ENCODE measurements around the gene UCHL3.
A peak's percentile ranks its signal among the peaks of the same experiment; 100 is the strongest.

The UCHL3 gene

DNA sequence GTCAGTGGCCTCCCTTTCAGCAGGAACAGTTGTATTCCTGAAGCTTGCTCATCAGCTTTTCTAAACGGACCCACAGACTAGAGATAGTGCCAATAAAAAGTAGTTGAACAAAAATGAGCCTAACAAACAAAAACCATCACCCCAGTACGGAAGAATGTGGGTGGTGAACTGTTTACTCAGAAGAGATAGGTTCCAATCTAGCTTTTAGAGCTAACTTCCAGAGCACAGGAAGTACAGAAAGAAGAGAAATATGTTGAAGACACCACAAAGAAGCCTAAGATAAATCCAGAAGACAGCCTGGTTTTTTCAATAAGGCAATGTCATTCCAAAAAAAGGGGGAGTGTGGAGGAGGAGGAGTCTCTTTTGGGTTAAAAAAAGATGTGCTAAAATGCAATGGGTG is 83.7 kb downstream of the UCHL3 start:
- Histone ChIP-seq H3K9me3 (no peaks in the 10 kb centered on the region), H3K27me3 (peaks cover 53% of the 10 kb centered on the region), H3K27ac (no peak overlapping the region), H3K4me1 (ENCODE audit: control insufficient read depth in 1 of 2, insufficient read depth in 1 of 2, low read depth in 1 of 2, low read length in 1 of 2) (peaks cover 5 to 16% of the 10 kb centered on the region in 2 experiments), H3K36me3 (no peaks in the 10 kb centered on the region), H3K4me3 (ENCODE audit: low read depth in 1 of 2, low read length in 1 of 2) (no peak overlapping the region)
- TF ChIP-seq, protein P1, sequence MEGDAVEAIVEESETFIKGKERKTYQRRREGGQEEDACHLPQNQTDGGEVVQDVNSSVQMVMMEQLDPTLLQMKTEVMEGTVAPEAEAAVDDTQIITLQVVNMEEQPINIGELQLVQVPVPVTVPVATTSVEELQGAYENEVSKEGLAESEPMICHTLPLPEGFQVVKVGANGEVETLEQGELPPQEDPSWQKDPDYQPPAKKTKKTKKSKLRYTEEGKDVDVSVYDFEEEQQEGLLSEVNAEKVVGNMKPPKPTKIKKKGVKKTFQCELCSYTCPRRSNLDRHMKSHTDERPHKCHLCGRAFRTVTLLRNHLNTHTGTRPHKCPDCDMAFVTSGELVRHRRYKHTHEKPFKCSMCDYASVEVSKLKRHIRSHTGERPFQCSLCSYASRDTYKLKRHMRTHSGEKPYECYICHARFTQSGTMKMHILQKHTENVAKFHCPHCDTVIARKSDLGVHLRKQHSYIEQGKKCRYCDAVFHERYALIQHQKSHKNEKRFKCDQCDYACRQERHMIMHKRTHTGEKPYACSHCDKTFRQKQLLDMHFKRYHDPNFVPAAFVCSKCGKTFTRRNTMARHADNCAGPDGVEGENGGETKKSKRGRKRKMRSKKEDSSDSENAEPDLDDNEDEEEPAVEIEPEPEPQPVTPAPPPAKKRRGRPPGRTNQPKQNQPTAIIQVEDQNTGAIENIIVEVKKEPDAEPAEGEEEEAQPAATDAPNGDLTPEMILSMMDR (IDR thresholded peaks at IDR 0.05) = no peak

DNA sequence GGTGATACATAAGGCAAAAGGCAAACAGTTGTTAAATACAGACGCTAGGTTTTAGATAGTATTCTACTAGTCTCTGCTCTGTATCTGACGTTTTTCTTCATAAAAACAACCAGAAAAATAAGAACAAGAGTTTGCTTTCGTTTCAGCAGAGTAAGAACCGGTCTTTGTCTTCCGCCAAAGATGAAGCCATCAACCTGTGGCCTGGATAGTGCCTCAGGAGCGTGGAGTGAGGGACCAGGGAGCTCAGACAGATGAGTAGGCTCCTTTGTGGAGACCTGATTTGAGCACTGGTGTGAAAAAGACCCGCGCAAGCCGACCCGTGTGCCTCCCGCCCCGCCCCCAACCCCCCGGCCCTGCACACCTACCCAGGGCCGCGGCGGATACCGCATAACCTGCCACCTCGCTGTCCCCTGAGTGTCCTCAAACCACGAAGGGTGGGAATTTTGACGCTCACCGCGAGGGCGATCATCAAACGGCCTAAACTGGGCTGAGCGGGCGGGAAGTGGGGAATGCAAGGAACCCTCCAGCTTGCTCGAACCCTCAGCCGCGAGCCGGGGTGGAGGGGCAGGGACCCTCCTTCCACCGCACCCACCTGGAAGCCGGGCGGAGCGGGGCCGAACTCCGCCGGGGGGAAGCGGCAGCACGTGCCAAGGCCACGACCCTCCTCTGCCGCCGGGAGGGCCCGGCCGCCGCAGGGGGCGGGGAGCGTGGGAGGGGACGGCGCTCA is 85.7 kb downstream of the UCHL3 start:
- Histone ChIP-seq H3K27me3 (peaks cover 68% of the 10 kb centered on the region), H3K9me3 (no peaks in the 10 kb centered on the region), H3K4me1 (ENCODE audit: control insufficient read depth in 1 of 2, insufficient read depth in 1 of 2, low read depth in 1 of 2, low read length in 1 of 2) (peaks cover 5 to 16% of the 10 kb centered on the region in 2 experiments), H3K36me3 (no peaks in the 10 kb centered on the region), H3K27ac (no peak overlapping the region), H3K4me3 (ENCODE audit: low read depth in 1 of 2, low read length in 1 of 2) (peak overlapping the region; percentile 57 to 60)
- TF ChIP-seq, protein P1 (IDR thresholded peaks at IDR 0.05) = no peak

DNA sequence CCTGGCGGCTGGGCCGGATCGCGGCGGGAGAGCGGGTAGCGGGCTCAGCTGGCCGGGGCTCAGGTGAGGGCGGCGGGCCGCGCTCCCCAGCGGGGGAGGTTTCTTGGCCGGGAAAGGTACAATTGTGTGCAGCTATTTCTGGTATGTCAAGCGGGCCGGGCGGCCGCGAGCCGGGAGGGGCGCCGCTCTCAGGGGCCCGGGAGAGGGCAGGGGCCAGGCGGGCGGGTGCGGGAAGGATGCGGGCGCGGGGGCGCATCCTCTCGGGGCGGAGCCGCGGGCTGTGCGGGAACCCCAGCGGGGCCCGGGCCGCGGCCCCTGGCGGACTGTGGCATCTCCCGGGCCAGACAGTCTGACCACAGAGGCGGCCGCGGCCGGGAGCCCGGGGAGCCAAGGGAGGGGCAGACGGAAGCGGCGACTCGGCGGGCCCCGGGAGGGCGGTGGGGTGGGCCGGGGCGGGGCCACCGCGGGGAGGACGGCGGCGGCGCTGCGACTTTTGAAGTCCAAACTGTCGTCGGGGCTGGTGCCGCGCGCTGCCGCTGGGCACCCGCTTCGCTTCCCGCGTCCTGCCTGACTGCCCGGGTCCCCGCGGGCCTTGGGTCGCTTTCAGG is 86.3 kb downstream of the UCHL3 start, which contains the start of gene LMO7:
Gene LMO7 (plus strand): TSS at position 503 of the 608 bp plus-strand sequence. CDS start 328 bp downstream, outside the sequence.
- H3K9me3 ChIP-seq = no peaks in the 10 kb centered on the region
- TF ChIP-seq, protein P1 (IDR thresholded peaks at IDR 0.05) = no peak
- no peak within 1 kb of the TSS for H3K27ac ChIP-seq
- peaks cover 5 to 16% of the 10 kb centered on the region in 2 experiments for H3K4me1 ChIP-seq (ENCODE audit: control insufficient read depth in 1 of 2, insufficient read depth in 1 of 2, low read depth in 1 of 2, low read length in 1 of 2)
- H3K27me3 ChIP-seq = peaks cover 68% of the 10 kb centered on the region
- peak within 1 kb of the TSS; percentile 57 to 60 for H3K4me3 ChIP-seq (ENCODE audit: low read depth in 1 of 2, low read length in 1 of 2)
- no peaks in the 10 kb centered on the region for H3K36me3 ChIP-seq

GRCh38 chr13:75636436-75637180 is 87.0 kb downstream of the UCHL3 start:
- Histone ChIP-seq H3K9me3 (no peaks in the 10 kb centered on the region), H3K27ac (no peak overlapping the region), H3K36me3 (no peaks in the 10 kb centered on the region), H3K4me3 (ENCODE audit: low read depth in 1 of 2, low read length in 1 of 2) (peak overlapping the region; percentile 57 to 60), H3K4me1 (ENCODE audit: control insufficient read depth in 1 of 2, insufficient read depth in 1 of 2, low read depth in 1 of 2, low read length in 1 of 2) (peaks cover 5 to 16% of the 10 kb centered on the region in 2 experiments), H3K27me3 (peaks cover 68% of the 10 kb centered on the region)
- TF ChIP-seq, protein P1 (IDR thresholded peaks at IDR 0.05) = no peak

- peaks cover 68% of the 10 kb centered on the region for H3K27me3 ChIP-seq
- H3K36me3 ChIP-seq = no peaks in the 10 kb centered on the region
- peak overlapping the region in 1 of 2 experiments; percentile 60 for H3K4me3 ChIP-seq (ENCODE audit: low read depth in 1 of 2, low read length in 1 of 2)
- no peaks in the 10 kb centered on the region for H3K9me3 ChIP-seq
- TF ChIP-seq, protein P1 (IDR thresholded peaks at IDR 0.05) = no peak
- H3K27ac ChIP-seq = no peak overlapping the region
- peaks cover 5 to 16% of the 10 kb centered on the region in 2 experiments for H3K4me1 ChIP-seq (ENCODE audit: control insufficient read depth in 1 of 2, insufficient read depth in 1 of 2, low read depth in 1 of 2, low read length in 1 of 2)
Measured at GRCh38 chr13:75637181-75637750, 87.7 kb downstream of the UCHL3 start.
